Limb (tissue), 2 donors: ENCODE data around the gene AP2A1.
"Not testable (repeated sequence)": the region's sequence is repeated elsewhere in the genome, so short reads cannot be mapped to it uniquely, and the experiment has no call there.

Experiments used
- DNase-seq, 2 donors: peaks; one replicate each; pipeline ENCODE4 v3.0.0-alpha.2; 2016; ENCODE audit errors: extremely low spot score in 2 of 2

Gene AP2A1

DNA sequence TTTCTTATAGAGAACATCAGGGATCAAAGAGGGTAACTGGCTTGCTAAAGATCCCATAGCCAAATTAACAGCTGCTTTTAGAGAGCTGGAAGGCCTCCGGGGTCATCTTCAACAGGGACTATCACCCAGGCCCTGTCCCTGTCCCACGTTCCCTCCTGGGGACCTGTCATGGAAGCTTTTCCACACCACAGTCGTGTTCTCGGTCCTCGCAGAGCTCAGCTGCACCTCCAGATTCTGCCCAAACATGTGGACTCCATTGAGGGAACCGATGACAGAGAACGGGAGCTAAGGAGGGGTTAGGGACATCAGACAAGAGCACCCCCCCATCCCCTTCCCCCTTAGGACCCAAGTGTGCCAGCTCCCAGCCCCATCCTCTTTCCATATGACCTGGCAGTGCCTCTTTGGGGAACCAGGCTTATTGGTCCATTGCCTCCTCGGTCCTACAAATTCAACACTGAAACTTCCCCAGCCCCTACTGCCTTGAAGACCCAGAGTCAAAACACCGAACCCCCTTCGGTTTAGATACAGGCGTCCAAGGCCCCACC, 45.7 kb downstream of the AP2A1 start:
- DNase-seq = no peak

DNA sequence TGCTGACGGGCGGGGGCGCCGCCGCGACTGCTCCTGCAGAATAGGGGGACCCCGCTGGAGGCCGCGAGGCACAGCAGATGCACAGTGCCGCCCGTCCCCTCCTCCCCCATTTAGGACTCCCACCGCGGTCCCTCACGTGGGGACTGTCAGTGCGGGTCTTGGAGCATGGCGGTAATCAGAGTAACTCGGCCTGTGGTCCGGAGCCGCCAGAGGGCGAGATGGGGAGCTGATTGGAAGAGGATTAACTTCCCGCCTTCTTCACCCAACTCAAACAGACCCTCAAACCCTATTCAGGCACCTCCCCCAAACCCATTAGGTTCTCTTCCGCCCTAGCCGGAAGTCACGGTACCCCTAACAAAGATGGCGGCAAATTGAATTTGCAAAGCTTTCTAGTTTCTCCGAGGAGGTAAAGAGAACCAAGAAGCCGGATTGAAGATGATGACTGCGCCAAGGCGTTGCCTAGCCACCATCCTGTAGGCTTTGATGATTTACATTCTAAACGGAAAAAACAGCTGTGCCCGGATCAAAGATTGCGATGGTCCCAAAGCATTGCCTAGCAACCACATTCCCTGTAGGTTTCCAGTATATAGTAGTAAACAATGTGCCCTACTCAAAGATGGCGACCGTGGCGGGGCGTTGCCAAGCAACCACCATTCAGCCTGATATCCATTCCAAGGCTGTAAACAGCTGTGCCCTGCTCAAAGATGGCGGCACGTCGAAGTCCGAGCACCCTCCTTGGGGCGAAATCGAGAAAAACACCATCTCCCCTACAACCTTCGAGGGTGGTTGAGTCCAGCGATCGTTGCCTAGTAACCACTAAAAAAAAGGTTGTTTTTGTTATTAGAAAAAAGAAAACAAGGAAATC, 46.4 kb downstream of the AP2A1 start, which contains the start of gene FUZ:
Gene FUZ (minus strand): TSS at position 296 of the 865 bp plus-strand sequence. CDS start 186 bp downstream, at position 110.
- peak; percentile 95 to 99 for DNase-seq

DNA sequence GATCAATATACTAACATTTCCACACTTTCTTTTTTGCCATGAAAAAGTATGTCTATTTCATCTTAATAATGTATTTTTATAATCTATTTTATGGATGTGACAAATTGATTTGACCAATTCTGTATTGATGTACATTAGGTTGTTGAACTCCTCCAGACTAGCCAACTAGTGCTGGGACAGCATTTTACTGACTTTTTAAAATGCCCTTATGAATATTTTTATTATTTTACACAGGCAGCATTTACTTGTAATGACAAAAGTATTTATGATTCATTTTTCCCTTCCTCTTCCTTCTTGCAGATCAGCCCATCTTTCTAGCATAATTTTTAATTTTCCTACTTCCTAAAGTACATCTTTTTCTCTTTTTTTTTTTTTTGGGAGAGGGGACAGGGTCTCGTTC, 47.2 kb downstream of the AP2A1 start:
- no peak for DNase-seq

DNA sequence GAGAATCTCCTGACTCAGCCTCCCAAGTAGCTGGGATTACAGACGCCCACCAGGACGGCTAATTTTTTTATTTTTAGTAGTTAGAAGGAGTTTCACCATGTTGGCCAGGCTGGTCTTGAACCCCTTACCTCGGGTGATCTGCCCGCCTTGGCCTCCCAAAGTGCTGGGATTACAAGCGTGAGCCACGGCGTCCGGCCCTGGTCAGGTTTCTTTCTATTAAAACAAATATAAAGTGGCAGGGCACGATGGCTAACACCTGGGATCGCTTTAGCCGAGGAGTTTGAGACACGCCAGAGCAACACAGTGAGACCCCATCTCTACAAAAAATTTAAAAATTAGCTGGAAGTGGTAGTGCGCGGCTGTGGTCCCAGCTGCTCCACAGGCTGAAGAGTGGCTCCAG, 49.8 kb downstream of the AP2A1 start:
- no peak for DNase-seq

DNA sequence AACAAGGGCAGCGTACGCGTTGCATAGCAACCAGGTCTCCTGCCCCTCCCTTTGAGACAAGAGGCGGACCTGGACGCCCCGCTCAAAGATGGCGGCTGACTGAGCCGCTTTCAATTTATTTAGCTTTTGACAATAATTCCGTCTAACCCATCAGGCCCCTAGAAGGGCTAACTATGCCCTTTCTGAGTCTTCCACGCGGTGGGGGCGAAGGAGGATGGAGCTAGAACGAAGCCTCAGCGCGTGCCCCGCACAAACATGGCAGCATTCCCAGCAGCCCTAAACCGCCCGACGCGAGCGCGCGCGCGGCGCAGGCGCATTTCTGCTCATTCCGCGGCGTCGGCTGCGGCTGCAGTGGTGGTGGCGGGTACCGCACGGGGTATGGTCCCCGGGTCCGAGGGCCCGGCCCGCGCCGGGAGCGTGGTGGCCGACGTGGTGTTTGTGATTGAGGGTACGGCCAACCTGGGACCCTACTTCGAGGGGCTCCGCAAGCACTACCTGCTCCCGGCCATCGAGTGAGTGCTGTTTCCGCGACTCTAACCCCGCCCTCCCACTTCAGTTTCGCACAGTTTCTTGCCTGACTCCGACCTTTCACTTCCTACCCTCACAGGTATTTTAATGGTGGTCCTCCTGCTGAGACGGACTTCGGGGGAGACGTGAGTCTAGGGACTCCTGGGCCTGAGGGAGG, 51.3 kb downstream of the AP2A1 start, which contains the start of gene MED25:
Gene MED25 (plus strand): TSS at position 326 of the 685 bp plus-strand sequence. CDS start 53 bp downstream, at position 379.
- peak; percentile 91 to 95 for DNase-seq

DNA sequence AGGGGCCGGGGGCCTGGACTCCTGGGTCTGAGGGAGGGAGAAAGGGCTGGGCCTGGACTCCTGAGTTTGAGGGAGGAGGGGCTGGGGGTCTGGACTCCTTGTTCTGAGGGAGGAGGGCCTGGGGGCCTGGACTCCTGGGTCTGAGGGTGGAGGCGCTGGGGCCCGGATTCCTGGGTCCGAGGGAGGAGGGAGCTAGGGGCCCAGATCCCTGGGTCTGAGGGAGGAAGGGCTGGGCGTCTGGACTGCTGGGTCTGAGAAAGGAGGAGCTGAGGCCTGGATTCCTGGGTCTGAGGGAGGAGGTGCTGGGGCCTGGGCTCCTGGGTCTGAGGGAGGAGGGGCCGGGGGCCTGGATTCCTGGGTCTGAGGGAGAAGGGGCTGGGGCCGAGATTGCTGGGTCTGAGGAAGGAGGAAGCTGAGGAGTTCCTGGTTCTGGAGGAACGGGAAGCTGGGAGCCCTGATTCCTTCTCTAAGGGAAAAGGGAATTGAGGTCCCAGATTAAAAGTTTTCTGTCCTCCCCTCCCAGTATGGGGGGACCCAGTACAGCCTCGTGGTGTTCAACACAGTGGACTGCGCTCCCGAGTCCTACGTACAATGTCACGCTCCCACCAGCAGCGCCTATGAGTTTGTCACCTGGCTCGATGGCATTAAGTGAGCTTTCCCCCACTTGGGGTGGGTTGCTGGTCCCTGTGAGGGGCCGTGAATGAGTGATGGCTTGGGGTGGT, 52.0 kb downstream of the AP2A1 start:
- DNase-seq = no peak

DNA sequence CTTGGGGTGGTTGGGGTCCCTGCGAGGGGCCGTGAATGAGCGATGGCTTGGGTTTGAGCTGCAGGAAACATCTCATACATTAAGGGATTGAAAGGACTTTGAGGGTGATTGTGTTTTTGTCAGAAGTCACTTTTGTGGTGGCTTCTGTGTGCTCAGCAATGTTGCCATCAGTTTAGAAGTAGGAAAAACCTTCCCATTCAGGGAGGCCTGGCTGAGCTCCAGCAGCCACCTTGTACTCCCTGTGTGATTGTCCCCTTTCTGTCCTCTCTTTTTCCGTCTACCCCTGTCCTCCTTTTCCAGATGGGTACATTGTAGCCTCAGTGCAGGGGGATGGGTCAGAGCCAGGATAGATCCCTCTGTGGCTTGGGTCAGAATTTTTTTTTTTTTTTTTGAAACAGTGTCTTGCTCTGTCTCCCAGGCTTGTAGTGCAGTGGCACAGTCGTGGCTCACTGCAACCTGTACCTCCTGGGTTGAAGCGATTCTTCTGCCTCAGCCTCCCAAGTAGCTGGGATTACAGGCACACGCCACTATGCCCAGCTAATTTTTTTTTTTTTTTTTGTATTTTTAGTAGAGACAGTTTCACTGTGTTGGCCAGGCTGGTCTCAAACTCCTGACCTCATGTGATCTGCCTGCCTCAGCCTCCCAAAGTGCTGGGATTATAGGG, 52.8 kb downstream of the AP2A1 start:
- DNase-seq = not testable (repeated sequence)

DNA sequence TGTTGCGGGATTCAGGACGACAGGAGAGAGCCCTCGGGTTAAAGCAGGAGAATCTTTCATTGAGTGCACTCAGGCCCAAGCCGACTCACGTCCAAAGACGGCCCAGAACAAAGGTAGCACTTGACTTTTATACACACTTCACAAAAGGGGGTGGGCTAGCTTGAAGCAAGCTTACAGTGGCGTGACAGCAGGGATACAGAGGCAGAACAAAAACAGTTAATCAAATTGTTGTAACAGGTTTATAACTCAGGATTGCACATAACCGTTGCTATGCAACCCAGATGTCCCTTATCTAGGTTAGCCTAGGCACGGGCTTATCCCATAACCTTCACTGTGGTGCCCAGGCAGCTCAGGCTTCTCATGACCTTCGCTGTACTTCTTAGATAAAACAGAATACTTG, 53.3 kb downstream of the AP2A1 start:
- no peak for DNase-seq

DNA sequence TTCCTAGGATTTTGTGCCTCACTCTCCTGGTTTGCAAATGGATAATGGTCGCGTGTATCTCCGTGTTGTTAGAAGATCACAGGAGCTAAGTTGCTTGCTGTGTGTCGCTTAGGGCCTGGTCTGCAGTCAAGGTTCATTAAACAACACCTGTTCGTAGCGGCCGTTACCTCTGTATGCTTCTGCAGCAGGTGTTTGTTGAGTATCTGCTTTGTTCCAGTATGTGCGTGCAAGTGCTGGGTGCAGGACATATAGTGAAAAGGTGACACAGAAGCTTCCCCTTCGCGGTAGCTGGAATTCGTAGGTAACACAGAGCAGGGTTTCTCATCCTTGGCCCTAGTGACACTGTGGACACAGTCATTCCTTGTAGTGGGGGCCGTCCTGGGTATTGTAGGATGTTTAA, 56.7 kb downstream of the AP2A1 start:
- no peak for DNase-seq

DNA sequence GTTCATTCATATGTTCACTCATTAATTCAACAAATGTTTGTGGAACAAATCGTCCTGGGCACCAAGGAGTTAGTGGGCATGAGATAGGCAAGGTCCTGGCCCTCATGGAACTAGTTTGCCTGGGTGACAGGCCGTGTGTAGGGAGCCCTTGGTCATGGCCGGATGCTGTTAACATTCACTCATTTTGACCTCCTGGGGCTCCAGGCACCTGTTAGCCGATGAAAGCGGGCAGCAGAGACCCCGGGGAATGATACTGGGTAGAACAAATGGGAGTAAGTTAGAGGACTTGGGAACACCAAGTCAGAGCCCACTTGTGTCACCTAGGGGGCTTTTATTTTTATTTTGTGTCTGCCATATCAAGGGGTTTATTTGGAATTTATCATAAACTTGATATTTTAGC, 57.9 kb downstream of the AP2A1 start:
- DNase-seq = no peak

DNA sequence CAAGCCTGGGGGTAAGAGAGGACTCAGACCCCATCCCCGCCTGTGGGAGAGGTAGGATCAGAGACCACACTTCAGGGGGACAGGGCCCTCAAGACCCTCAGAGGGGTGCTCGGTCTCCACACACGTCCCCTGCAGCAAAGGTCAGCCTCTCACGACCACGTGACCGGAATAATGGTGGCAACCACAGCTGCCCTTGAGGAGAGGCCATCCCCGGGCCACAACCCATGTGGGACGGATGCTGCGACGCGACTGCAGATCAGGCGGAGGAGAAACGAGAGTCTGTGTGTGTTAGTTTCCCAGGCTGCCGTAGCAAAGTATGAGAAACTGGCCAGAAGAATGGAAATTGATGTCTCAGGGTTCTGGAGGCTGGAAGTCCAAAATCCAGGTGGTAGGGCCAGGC, 60.2 kb downstream of the AP2A1 start:
- no peak for DNase-seq

DNA sequence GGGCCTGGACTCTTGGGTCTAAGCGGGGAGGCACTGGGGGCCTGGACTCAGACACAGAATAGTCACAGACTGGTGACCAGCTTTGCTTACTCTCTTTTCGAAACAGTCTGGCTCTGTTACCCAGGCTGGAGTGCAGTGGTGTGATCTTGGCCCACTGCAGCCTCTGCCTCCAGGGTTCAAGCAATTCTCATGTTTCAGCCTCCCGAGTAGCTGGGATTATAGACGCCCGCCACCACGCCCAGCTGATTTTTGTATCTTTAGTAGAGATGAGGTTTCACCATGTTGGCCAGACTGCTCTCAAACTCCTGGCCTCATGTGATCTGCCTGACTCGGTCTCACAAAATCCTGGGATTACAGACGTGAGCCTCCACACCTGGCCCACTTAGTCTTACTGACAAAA, 62.4 kb downstream of the AP2A1 start:
- DNase-seq = no peak

DNA sequence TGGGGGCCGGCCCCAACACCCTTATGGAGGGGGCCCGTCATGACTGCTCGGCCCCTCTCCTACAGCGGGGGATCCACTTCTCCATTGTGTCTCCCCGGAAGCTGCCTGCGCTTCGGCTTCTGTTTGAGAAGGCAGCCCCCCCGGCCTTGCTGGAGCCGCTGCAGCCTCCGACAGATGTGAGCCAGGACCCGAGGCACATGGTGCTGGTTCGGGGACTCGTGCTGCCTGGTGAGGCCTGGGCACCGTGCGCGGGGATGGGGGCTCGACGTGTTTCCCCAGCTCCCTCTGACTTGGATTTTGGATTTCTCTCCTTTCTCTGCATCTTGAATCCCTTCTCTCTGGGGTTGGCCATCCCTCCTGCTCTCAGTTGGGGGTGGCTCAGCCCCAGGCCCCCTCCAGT, 62.9 kb downstream of the AP2A1 start:
- no peak for DNase-seq

DNA sequence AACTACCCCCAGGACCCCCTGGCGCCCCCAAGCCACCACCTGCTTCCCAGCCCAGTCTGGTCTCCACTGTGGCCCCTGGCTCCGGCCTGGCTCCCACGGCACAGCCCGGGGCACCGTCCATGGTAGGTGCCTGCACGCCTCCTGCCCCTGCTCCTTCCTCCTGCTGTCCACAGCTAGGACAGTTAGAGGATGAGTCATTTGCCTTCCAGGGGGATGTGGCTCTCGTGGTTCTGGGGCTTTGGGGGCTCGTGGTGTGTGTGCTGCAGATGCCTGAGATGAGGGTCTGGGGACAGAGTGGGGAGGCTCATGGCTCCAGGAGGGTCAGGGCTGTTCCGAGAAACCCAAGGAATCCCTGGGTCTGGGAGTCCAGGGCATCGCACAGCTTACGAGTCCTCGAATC, 64.0 kb downstream of the AP2A1 start:
- no peak for DNase-seq

DNA sequence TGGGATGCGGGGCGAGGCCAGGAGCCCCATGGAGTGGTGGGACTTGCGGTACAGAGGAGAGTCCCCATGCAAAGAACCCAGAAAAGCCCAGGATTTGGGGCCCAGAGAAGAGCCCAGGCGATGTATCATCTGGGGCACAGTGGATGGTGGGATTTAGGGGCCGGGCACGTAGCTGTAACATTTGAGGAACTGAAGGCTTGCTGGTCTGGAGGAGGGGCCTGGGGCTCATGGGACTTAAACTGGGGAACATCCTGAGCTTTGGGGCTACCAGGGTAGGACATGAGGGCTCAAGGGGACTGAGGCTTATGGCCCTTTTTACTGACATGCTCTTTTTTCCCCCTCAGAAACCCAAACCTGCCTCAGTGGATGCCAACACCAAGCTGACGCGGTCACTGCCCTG, 64.8 kb downstream of the AP2A1 start:
- no peak for DNase-seq

DNA sequence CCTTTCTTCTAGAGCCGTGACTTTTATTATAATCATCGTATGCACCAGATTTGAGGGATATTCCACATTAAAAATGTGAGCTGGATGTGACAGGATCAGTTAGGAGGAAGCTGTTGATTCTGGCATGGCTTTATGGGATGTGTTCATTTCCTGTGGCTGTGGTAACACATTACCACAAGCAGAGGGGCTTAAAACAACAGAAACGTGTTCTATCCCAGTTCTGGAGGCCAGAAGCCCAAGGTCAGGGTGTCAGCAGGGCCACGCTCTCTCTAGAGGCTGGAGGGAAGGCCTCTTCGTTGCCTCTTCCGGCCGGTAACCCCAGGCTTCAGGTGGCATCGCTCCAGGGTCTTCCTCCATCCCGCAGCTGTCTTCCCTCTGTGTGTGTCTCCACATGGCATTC, 65.8 kb downstream of the AP2A1 start:
- DNase-seq = no peak

DNA sequence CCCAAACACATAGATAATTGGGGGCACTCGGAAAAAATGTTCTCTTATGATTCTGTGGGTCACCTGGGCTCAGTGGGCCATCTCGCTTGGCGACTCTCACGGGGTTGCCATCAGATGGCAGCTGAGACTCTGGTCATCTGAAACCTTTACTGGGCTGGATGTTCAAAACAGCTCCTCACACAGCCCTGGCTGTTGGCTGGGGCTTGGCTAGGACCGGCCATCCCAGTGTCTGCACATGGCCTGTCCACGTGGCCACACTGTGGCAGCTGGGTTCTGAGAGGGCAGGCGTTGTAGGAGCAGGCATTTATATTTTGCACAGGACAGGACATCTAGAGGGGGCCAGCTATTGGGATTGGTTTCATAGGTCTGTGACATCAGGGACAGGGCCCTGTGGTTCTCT, 66.8 kb downstream of the AP2A1 start:
- DNase-seq = no peak

DNA sequence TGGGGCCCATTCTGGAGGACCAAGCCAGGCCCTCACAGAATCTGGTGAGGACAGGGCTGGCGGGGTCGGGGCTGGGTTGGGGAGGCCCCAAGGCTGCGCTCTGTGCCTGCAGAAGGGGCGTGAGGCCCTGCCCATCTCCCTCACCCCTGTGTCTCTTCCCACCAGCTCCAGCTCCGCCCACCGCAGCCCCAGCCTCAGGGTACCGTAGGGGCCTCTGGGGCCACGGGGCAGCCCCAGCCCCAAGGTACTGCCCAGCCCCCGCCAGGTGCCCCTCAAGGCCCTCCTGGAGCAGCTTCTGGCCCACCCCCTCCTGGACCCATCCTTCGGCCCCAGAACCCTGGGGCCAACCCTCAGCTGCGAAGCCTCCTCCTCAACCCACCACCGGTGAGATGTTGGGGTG, 68.8 kb downstream of the AP2A1 start:
- DNase-seq = no peak

DNA sequence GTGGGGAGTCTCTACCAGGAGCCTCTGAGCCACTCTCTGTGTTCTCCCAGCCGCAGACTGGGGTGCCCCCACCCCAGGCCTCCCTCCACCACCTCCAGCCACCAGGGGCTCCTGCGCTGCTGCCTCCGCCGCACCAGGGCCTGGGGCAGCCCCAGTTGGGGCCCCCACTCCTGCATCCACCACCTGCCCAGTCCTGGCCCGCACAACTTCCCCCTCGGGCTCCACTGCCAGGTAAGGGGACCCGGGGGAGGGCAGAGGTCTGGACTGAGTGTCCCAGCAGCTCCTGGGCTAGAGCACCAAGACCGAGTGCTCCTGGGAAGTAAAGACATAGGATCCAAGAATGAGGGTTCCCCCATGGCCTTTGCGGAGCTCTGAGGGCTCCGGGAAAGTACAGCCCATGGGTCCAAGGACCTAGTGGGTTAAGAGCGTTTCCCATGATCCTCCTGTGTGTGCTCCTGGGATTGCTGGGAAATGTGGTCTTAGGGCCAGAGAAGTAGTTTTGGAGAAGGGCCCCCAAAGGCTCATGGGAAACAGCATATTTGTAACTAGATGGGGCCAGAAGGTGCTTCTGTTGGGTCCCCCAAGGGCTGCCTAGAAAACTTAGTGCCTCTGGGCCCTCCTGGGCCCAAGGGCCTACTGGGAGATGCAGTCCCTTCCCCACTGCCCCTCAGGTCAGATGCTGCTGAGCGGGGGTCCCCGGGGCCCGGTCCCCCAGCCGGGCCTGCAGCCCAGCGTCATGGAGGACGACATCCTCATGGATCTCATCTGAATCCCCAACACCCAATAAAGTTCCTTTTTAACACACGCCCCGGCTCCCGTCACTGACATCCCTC, 69.6 kb downstream of the AP2A1 start:
- DNase-seq = no peak

DNA sequence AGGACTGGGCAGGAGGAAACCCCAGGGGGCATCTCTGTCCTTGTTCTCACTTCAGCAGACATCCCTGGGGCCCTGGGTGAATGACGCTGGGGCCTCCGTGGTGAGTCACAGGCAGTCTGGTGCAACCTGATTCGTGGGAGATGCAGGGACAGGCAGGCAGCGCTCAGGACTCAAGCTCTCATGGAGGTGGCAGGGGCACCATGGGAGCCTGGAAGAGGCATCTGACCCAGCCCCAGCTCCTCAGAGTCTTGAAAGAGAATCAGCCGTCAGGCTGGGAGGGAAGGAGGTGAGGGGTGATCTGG, 70.2 kb downstream of the AP2A1 start:
- DNase-seq = no peak

DNA sequence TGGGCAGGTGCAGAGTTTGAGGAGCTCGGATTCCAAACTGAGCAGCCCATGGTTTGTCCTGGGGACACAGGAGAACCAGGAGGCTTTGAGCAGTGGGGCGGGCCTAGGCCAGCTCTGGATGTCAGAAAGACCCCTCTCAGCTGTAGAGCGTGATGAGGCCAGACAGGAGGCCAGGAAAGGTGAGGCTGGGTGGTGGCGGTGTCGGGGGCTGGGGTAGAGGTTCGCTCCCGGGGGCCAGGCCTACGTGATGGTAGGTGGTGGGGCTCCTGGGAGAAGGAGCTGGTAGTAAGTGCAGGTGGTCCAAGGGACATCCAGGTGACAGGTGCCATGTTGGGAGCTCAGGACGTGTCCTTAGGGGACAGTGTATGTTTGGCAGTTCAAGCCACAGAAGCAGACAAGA, 70.6 kb downstream of the AP2A1 start:
- DNase-seq = no peak
